Measurements from ENCODE around the gene AXIN1. TPM values are rescaled to one million over a fixed set of nuclear protein-coding genes. Genes with fewer than 3 reads are reported as not detected.
A peak's percentile ranks its signal among the peaks of the same experiment; 100 is the strongest.

AXIN1 gene
- total and polyA plus RNA-seq, 8 donors = 11.7 to 69.2 (median 17.4) TPM

GRCh38 chr16:286491-287297 lies 65.8 kb downstream of the AXIN1 start:
- Histone ChIP-seq H3K4me1 (peaks cover 0 to 41% (median 14%) of the 10 kb centered on the region in 4 donors), H3K4me3 (no peak overlapping the region), H3K9me3 (no peaks in the 10 kb centered on the region), H3K27ac (peak overlapping the region in 3 of 5 donors; percentile 3 to 38 (median 15)), H3K27me3 (peaks cover 0 to 15% (median 7%) of the 10 kb centered on the region in 3 donors), H3K36me3 (peaks cover 26 to 64% (median 52%) of the 10 kb centered on the region in 4 donors)
- TF ChIP-seq CTCF (IDR thresholded peaks at IDR 0.05) (no peak), POLR2AphosphoS5 (IDR thresholded peaks at IDR 0.05) (no peak), EP300 (IDR thresholded peaks at IDR 0.05) (no peak), POLR2A (IDR thresholded peaks at IDR 0.05) (no peak)
- no peak for DNase-seq
- intact Hi-C loops (cut with DNase I; ENCODE audit: low total_unique reads) = no loop called here
- WGBS, 5 donors = 80 to 97% (median 86%) methylated on average over 15 to 22 of the region's 22 CpGs

GRCh38 chr16:285146-286055 lies 67.1 kb downstream of the AXIN1 start:
- intact Hi-C loops (cut with DNase I; ENCODE audit: low total_unique reads) = no loop called here
- Histone ChIP-seq H3K4me3 (no peak overlapping the region), H3K9me3 (no peaks in the 10 kb centered on the region), H3K27ac (no peak overlapping the region), H3K36me3 (peaks cover 18 to 51% (median 39%) of the 10 kb centered on the region in 4 donors), H3K27me3 (peaks cover 0 to 27% (median 18%) of the 10 kb centered on the region in 3 donors), H3K4me1 (peaks cover 5 to 53% (median 26%) of the 10 kb centered on the region in 4 donors)
- WGBS, 5 donors = 84 to 94% (median 90%) methylated on average over 32 to 48 of the region's 48 CpGs
- no peak for TF ChIP-seq POLR2A (IDR thresholded peaks at IDR 0.05)
- no peak for TF ChIP-seq EP300 (IDR thresholded peaks at IDR 0.05)
- TF ChIP-seq POLR2AphosphoS5 (IDR thresholded peaks at IDR 0.05) = no peak
- no peak for TF ChIP-seq CTCF (IDR thresholded peaks at IDR 0.05)
- no peak for DNase-seq

- WGBS, 5 donors = 50 to 87% (median 81%) methylated on average over 34 to 52 of the region's 52 CpGs
These were observed 68.1 kb downstream of the AXIN1 start for GRCh38 chr16:284204-285120.

More at GRCh38 chr16:284204-285120, 68.1 kb downstream of the AXIN1 start:
- peaks cover 14 to 41% (median 30%) of the 10 kb centered on the region in 4 donors for H3K36me3 ChIP-seq
- H3K4me3 ChIP-seq = peak overlapping the region in 3 of 4 donors; percentile 28 to 36 (median 31)
- peaks cover 8 to 61% (median 34%) of the 10 kb centered on the region in 4 donors for H3K4me1 ChIP-seq
- H3K9me3 ChIP-seq = no peaks in the 10 kb centered on the region
- peak overlapping the region in 1 of 5 donors; percentile 26 for H3K27ac ChIP-seq
- DNase-seq = peak in 1 of 2 donors; percentile 40
- TF ChIP-seq POLR2AphosphoS5 (IDR thresholded peaks at IDR 0.05) (no peak), EP300 (IDR thresholded peaks at IDR 0.05) (no peak), POLR2A (IDR thresholded peaks at IDR 0.05) (no peak), CTCF (IDR thresholded peaks at IDR 0.05) (no peak)
- peaks cover 0 to 35% (median 26%) of the 10 kb centered on the region in 3 donors for H3K27me3 ChIP-seq
- intact Hi-C loops (cut with DNase I; ENCODE audit: low total_unique reads) = no loop called here
